HG03432 (cell line): ENCODE results near the gene GTF2E1.
"Not testable (repeated sequence)": the region's sequence is repeated elsewhere in the genome, so short reads cannot be mapped to it uniquely, and the experiment has no call there.

Experiments used
- ATAC-seq: cut with Tn5 transposase; IDR thresholded peaks from one replicate; pipeline ENCODE4 v1.9.1; 2021; ENCODE audit warnings: mild to moderate bottlenecking, moderate library complexity; ENCODE audit not compliant: unreplicated experiment

The GTF2E1 gene

GRCh38 chr3:120752865-120753264 is 10.3 kb downstream of the GTF2E1 start:
- no peak for ATAC-seq

- ATAC-seq, result no peak
Observed at GRCh38 chr3:120753810-120754209, 11.3 kb downstream of the GTF2E1 start.

- no peak for ATAC-seq
Observed at GRCh38 chr3:120756061-120756460, 13.5 kb downstream of the GTF2E1 start.

GRCh38 chr3:120758551-120758950 is 16.0 kb downstream of the GTF2E1 start:
- ATAC-seq, result not testable (repeated sequence)

GRCh38 chr3:120762615-120763014 is 20.1 kb downstream of the GTF2E1 start:
- no peak for ATAC-seq

GRCh38 chr3:120763601-120764000 is 21.1 kb downstream of the GTF2E1 start:
- peak; percentile 84 for ATAC-seq

GRCh38 chr3:120764206-120764605 is 21.7 kb downstream of the GTF2E1 start:
- ATAC-seq, result no peak

GRCh38 chr3:120765830-120766493 is 23.4 kb downstream of the GTF2E1 start:
- peak; percentile 68 for ATAC-seq

GRCh38 chr3:120766576-120766975 is 24.0 kb downstream of the GTF2E1 start:
- ATAC-seq, result no peak

GRCh38 chr3:120767106-120767505 is 24.6 kb downstream of the GTF2E1 start:
- ATAC-seq, result no peak

- no peak for ATAC-seq
Observed at GRCh38 chr3:120769436-120769835, 26.9 kb downstream of the GTF2E1 start.

- no peak for ATAC-seq
Observed at GRCh38 chr3:120770891-120771290, 28.3 kb downstream of the GTF2E1 start.

- ATAC-seq, result no peak
Observed at GRCh38 chr3:120772081-120772480, 29.5 kb downstream of the GTF2E1 start.

- peak; percentile 89 for ATAC-seq
Observed at GRCh38 chr3:120773932-120774331, 31.4 kb downstream of the GTF2E1 start.

- ATAC-seq, result no peak
Observed at GRCh38 chr3:120775411-120775810, 32.9 kb downstream of the GTF2E1 start.

- no peak for ATAC-seq
Observed at GRCh38 chr3:120778776-120779175, 36.2 kb downstream of the GTF2E1 start.

GRCh38 chr3:120780977-120781376 is 38.4 kb downstream of the GTF2E1 start:
- ATAC-seq, result peak; percentile 96

- peak; percentile 72 for ATAC-seq
Observed at GRCh38 chr3:120785832-120786231, 43.3 kb downstream of the GTF2E1 start.

GRCh38 chr3:120791010-120791409 is 48.5 kb downstream of the GTF2E1 start:
- no peak for ATAC-seq

- no peak for ATAC-seq
Observed at GRCh38 chr3:120791913-120792312, 49.4 kb downstream of the GTF2E1 start.

- ATAC-seq, result no peak
Observed at GRCh38 chr3:120793601-120794000, 51.1 kb downstream of the GTF2E1 start.

GRCh38 chr3:120795017-120795648 is 52.6 kb downstream of the GTF2E1 start:
- peak; percentile 96 for ATAC-seq

GRCh38 chr3:120795959-120796358 is 53.4 kb downstream of the GTF2E1 start:
- ATAC-seq, result no peak
